GM12878 (cell line): ENCODE measurements around the gene LRRC8D. TPM values are rescaled to one million over a fixed set of nuclear protein-coding genes. Genes with fewer than 3 reads are reported as not detected.

Experiments used
- ATAC-seq: fragments of 200-7000 bp; cut with Tn5 transposase; 3 replicates; pipeline ENCODE4 v1.9.1; 2020; ENCODE audit warnings: mild to moderate bottlenecking, moderate library complexity
- BruUV-seq: library from RNA; stranded (reverse); fragments of 400-500 nt; replicated peaks from 2 replicates; lab custom pipeline; 2021; lab: Mats Ljungman, UMichigan
- CTCF ChIA-PET: fragments of 300-600 bp; sonication (Branson Sonifier 250); formaldehyde crosslinking; extraction: SDS; loops from one replicate; lab custom pipeline; 2021; ENCODE audit warnings: inconsistent platforms; lab: Yijun Ruan, JAX
- POLR2A ChIA-PET: fragments of 350-600 bp; formaldehyde crosslinking; extraction: SDS; loops from one replicate; lab custom pipeline; 2021; ENCODE audit warnings: inconsistent platforms; lab: Charles Lee
- RAD21 ChIA-PET: fragments of 300-600 bp; sonication (Branson Sonifier 250); formaldehyde crosslinking; loops from one replicate; lab custom pipeline; 2023; ENCODE audit warnings: antibody characterized with exemption; ENCODE audit not compliant: unreplicated experiment; lab: Charles Lee
- SMC1A ChIA-PET: fragments of 300-600 bp; sonication (Branson Sonifier 250); formaldehyde crosslinking; loops from one replicate; lab custom pipeline; 2023; ENCODE audit not compliant: unreplicated experiment, uncharacterized antibody; lab: Charles Lee
- DNase-seq: peaks from one replicate; pipeline ENCODE4 v3.0.0-alpha.2; 2011; ENCODE audit warnings: low read depth, low spot score
- FAIRE-seq: peaks from 3 replicates; lab custom pipeline; 2011; peaks lifted over from hg19 to GRCh38; lab: Jason Lieb, UNC
- H2AFZ ChIP-seq: 2 replicates; pipeline ENCODE4 v1.6.0; 2011; ENCODE audit warnings: low read depth, low read length, control low read depth; ENCODE audit not compliant: control insufficient read depth
- H3K27ac ChIP-seq: 2 replicates; pipeline ENCODE4 v1.5.1; 2011; ENCODE audit warnings: control low read depth; ENCODE audit not compliant: control insufficient read depth, insufficient read depth
- H3K27me3 ChIP-seq, 2 experiments: replicated peaks in 1 of 2; 2 replicates each; pipeline versions ENCODE4 v1.6.0 to v1.6.1; 2011; ENCODE audit warnings: low read length in 1 of 2; ENCODE audit not compliant: control insufficient read depth in 2 of 2, insufficient read depth in 2 of 2
- H3K36me3 ChIP-seq, 2 experiments: 2 replicates each; pipeline ENCODE4 v1.5.1; 2011; ENCODE audit warnings: low read length in 1 of 2; ENCODE audit not compliant: control insufficient read depth in 2 of 2, insufficient read depth in 2 of 2
- H3K4me1 ChIP-seq: 2 replicates; pipeline ENCODE4 v1.6.1; 2011; ENCODE audit warnings: mild to moderate bottlenecking, low read length, moderate library complexity, mixed read lengths; ENCODE audit not compliant: control insufficient read depth, insufficient read depth
- H3K4me2 ChIP-seq: 2 replicates; pipeline ENCODE4 v1.6.0; 2011; ENCODE audit warnings: control low read depth; ENCODE audit not compliant: control insufficient read depth, insufficient read depth
- H3K4me3 ChIP-seq: fragments of 200-600 bp; sonication (generic); 2 replicates; pipeline ENCODE4 v1.5.1; 2016
- H3K79me2 ChIP-seq: 2 replicates; pipeline ENCODE4 v1.6.0; 2011; ENCODE audit warnings: low read length; ENCODE audit not compliant: control insufficient read depth, insufficient read depth
- H3K9ac ChIP-seq: 2 replicates; pipeline ENCODE4 v1.8.0; 2011; ENCODE audit warnings: low read length, control low read depth, mixed read lengths; ENCODE audit not compliant: control insufficient read depth, insufficient read depth
- H3K9me3 ChIP-seq: replicated peaks from 3 replicates; pipeline ENCODE4 v1.5.1; 2011; ENCODE audit warnings: mild to moderate bottlenecking, low read length; ENCODE audit not compliant: control insufficient read depth, insufficient read depth
- H4K20me1 ChIP-seq: 2 replicates; pipeline ENCODE4 v1.6.0; 2011; ENCODE audit not compliant: control insufficient read depth, insufficient read depth
- BHLHE40 ChIP-seq, 2 experiments: fragments of 450-650 bp in 1 of 2; IDR thresholded peaks; 2 replicates each; pipeline ENCODE4 v1.6.1; 2011 to 2017; ENCODE audit warnings: low read depth in 2 of 2, borderline replicate concordance in 1 of 2, improper control_type of control experiment in 1 of 2, low read length in 1 of 2, mild to moderate bottlenecking in 1 of 2
- CBFB ChIP-seq: IDR thresholded peaks from 2 replicates; pipeline ENCODE4 v1.6.1; 2016; ENCODE audit warnings: antibody characterized with exemption, low read depth
- IRF4 ChIP-seq: IDR thresholded peaks from 2 replicates; pipeline ENCODE4 v1.6.1; 2011; ENCODE audit warnings: low read depth, low read length
- KAT2A ChIP-seq: conservative IDR thresholded peaks from 2 replicates; pipeline ENCODE4 v1.6.1; 2011; ENCODE audit warnings: low read depth, low read length; ENCODE audit not compliant: control insufficient read depth
- NFIC ChIP-seq: IDR thresholded peaks from 2 replicates; pipeline ENCODE4 v1.6.1; 2012; ENCODE audit warnings: low read depth, mild to moderate bottlenecking, inconsistent platforms, low read length, moderate library complexity
- RBBP5 ChIP-seq: fragments of 200-600 bp; sonication (generic); conservative IDR thresholded peaks from 2 replicates; pipeline ENCODE4 v1.6.1; 2016
- RCOR1 ChIP-seq: conservative IDR thresholded peaks from 2 replicates; pipeline ENCODE4 v1.6.1; 2012; ENCODE audit warnings: low read depth, low read length, improper control_type of control experiment
- YY1 ChIP-seq: IDR thresholded peaks from 2 replicates; pipeline ENCODE4 v1.6.1; 2011; ENCODE audit warnings: low read depth, mild to moderate bottlenecking, low read length
- ZNF24 ChIP-seq: fragments of 450-650 bp; IDR thresholded peaks from 2 replicates; pipeline ENCODE4 v1.6.1; 2017; ENCODE audit warnings: antibody characterized with exemption, mild to moderate bottlenecking
- WGBS: methylation state at CpG from one replicate; pipeline ENCODE4 v1.1.6; 2016; ENCODE audit warnings: low lambda C conversion rate; ENCODE audit not compliant: insufficient replicate concordance, insufficient coverage; ENCODE audit errors: missing lambda C conversion rate; 5-methylcytosine and 5-hydroxymethylcytosine counted together
- in situ Hi-C: fragments of 300-500 bp; cut with MboI; formaldehyde crosslinking; loops from 9 replicates; pipeline ENCODE4 v1.14.3; 2018; ENCODE audit warnings: mixed read lengths
- intact Hi-C: fragments of 100-400 bp; cut with micrococcal nuclease; formaldehyde crosslinking; loops from one replicate; pipeline ENCODE4 v1.14.2; 2022; ENCODE audit not compliant: unreplicated experiment
- polyA plus RNA-seq, 11 experiments: library from polyadenylated mRNA; depleted of rRNA in 4 of 11; unstranded in 6 of 11; stranded (reverse) in 5 of 11; fragments of >200 nt; fragmentation: Nextera tagmentation in 4 of 11; fragmentation: Illumina TruSeq in 1 of 11; extraction: Ambion mirVana in 4 of 11; extraction: Trizol in 1 of 11; gene quantifications; 1 replicate in 1 of 11; 2 replicates in 10 of 11; pipeline versions ENCODE4 v1.2.1 to v1.2.3, GENCODE V29; 2011 to 2016; ENCODE audit warnings: inconsistent platforms in 2 of 11, missing spikeins in 2 of 11, low read depth in 1 of 11
- total RNA-seq, 4 experiments: library from RNA; depleted of rRNA in 3 of 4; stranded (reverse); fragments of >200 nt in 3 of 4; fragmentation: Illumina TruSeq in 1 of 4; extraction: Trizol in 1 of 4; gene quantifications; 2 replicates each; pipeline versions ENCODE4 v1.2.1 to v1.2.3, GENCODE V29; 2013 to 2021

Gene LRRC8D
- total and polyA plus RNA-seq, 10 of the 15 experiments (the other 5 are each of a cell fraction or from before 2014, with no cell fraction given): 5.6 to 44.1 (median 26.8) TPM

DNA sequence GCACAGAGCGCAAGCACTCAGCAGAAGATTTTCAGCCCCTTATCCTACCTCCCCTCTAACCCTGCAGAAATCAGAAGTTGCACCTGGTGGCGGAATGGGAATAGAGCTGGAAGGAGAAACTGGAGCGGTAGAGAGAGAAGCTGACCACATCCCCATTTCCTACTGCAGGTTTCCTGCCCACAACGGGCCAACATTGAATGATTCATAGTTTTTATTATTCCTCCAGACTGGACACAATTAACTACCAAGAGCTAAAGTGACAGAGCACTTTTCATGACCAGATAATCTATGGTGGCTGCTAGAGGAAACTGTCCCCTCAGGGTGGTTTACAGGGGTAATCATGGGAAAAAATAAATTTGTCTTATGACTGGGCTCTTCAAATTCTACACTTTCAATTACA is 21.3 kb upstream of the LRRC8D start:
- H2AFZ ChIP-seq: no peak overlapping the region
- H3K4me2 ChIP-seq: peak overlapping the region; percentile 43; the same call in 1 of the 2 replicates
- 58% methylated on average over 4 of the region's 4 CpGs for WGBS
- peak; percentile 47 for FAIRE-seq
- no TSS peak for BruUV-seq
- no peaks in the 10 kb centered on the region for H3K27me3 ChIP-seq
- no peaks in the 10 kb centered on the region for H4K20me1 ChIP-seq
- no peak for DNase-seq
- CTCF ChIA-PET: interaction anchor here (2.2 kb wide), 1 partner anchor 37 kb away, joined by 4 read pairs; no protein-coding TSS in a partner anchor
- H3K79me2 ChIP-seq: no peaks in the 10 kb centered on the region
- POLR2A ChIA-PET: no interaction called here
- no peak overlapping the region for H3K4me3 ChIP-seq
- ATAC-seq: peak; percentile 24; the same call in 2 of the 3 replicates
- no peaks in the 10 kb centered on the region for H3K9me3 ChIP-seq
- intact Hi-C loops (no loop called here), in situ Hi-C loops (no loop called here)
- H3K4me1 ChIP-seq: peaks cover 13% of the 10 kb centered on the region
- no peak for TF ChIP-seq KAT2A
- TF ChIP-seq RCOR1: no peak
- no peak for TF ChIP-seq CBFB
- TF ChIP-seq IRF4: no peak
- no peak for TF ChIP-seq ZNF24
- TF ChIP-seq NFIC: 0 out of 2 replicates have a peak, but pooled peaks have one; percentile 36
- TF ChIP-seq YY1: no peak
- TF ChIP-seq RBBP5: no peak
- no peak for TF ChIP-seq BHLHE40 (IDR thresholded peaks at IDR 0.05; ENCODE audit: borderline replicate concordance in 1 of 2, low read depth in 2 of 2, low read length in 1 of 2)
- no peaks in the 10 kb centered on the region for H3K36me3 ChIP-seq
- RAD21 ChIA-PET: interaction anchor here (1.1 to 1.3 kb wide), 3 partner anchors 18 to 237 kb away, joined by 3 to 4 read pairs (median 3); no protein-coding TSS in a partner anchor
- no peak overlapping the region for H3K9ac ChIP-seq
- H3K27ac ChIP-seq: no peak overlapping the region
- SMC1A ChIA-PET: interaction anchor here (1.3 to 5.2 kb wide), 4 partner anchors 9 to 188 kb away, joined by 3 to 52 read pairs (median 4); no protein-coding TSS in a partner anchor
